KG1 (cell line): ENCODE results near the gene CDK4.

Experiments used
- DNase-seq: peaks from one replicate; lab custom pipeline; 2025; lab: John Stamatoyannopoulos, UW

CDK4 gene

DNA sequence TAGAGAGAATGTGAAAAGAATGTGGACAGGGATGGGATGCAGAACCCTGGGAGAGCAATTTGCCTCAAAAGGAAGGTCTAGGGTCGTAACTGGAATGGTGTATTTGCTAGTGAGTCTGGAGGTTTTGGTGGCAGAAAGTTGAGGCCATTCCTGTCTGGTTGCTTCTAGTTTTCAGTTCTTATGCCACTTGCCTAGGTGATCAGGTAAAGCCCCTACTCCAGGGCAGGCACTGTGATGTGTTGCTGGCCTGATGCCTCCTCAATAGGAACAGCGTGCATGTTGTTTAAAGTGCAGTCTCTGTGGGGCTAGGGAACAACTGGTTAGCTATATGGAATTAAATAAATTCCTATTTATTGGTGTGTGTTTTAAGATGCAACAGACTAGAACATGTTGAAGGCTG, 51.8 kb downstream of the CDK4 start:
- no peak for DNase-seq

GRCh38 chr12:57698414-57698813, 53.7 kb downstream of the CDK4 start:
- DNase-seq: no peak
